Fibroblast of lung (primary cell): ENCODE data around the gene TESK2. TPM values are rescaled to one million over a fixed set of nuclear protein-coding genes. Genes with fewer than 3 reads are reported as not detected.
"Not testable (repeated sequence)": the region's sequence is repeated elsewhere in the genome, so short reads cannot be mapped to it uniquely, and the experiment has no call there.

Source experiments
- DNase-seq, 2 donors: peaks; one replicate each; pipeline versions ENCODE4 v3.0.0 to v3.0.0-alpha.2; 2010; ENCODE audit warnings: low read depth in 2 of 2
- H2AFZ ChIP-seq: 2 replicates; pipeline ENCODE4 v1.5.1; 2012; ENCODE audit warnings: low read length, control low read depth, inconsistent platforms
- H3K27ac ChIP-seq: 2 replicates; pipeline ENCODE4 v1.5.1; 2011; ENCODE audit warnings: low read length, control low read depth; ENCODE audit not compliant: insufficient read depth
- H3K27me3 ChIP-seq: 2 replicates; pipeline ENCODE4 v1.5.1; 2011; ENCODE audit warnings: mild to moderate bottlenecking, low read length; ENCODE audit not compliant: control insufficient read depth, insufficient read depth
- H3K36me3 ChIP-seq: 2 replicates; pipeline ENCODE4 v1.5.1; 2011; ENCODE audit warnings: low read length; ENCODE audit not compliant: control insufficient read depth, insufficient read depth
- H3K4me1 ChIP-seq: 2 replicates; pipeline ENCODE4 v1.5.1; 2011; ENCODE audit warnings: low read length; ENCODE audit not compliant: control insufficient read depth, insufficient read depth; ENCODE audit errors: extremely low read depth
- H3K4me2 ChIP-seq: 2 replicates; pipeline ENCODE4 v1.5.1; 2011; ENCODE audit warnings: low read length, control low read depth; ENCODE audit not compliant: insufficient read depth; ENCODE audit errors: extremely low read depth
- H3K4me3 ChIP-seq, 4 experiments: fragments of 200-600 bp in 1 of 4; sonication (generic) in 1 of 4; replicated peaks in 1 of 4; 2 replicates each; pipeline ENCODE4 v1.5.1; 2011 to 2016; ENCODE audit warnings: low read length in 4 of 4, low read depth in 3 of 4, mild to moderate bottlenecking in 3 of 4, control low read depth in 2 of 4, inconsistent platforms in 1 of 4, mixed read lengths in 1 of 4; ENCODE audit not compliant: insufficient read depth in 1 of 4; ENCODE audit errors: control extremely low read depth in 1 of 4
- H3K79me2 ChIP-seq: 2 replicates; pipeline ENCODE4 v1.5.1; 2012; ENCODE audit warnings: mild to moderate bottlenecking, low read length, inconsistent platforms; ENCODE audit not compliant: control insufficient read depth, insufficient read depth
- H3K9ac ChIP-seq: 2 replicates; pipeline ENCODE4 v1.5.1; 2011; ENCODE audit warnings: mild to moderate bottlenecking, low read length, control low read depth; ENCODE audit not compliant: insufficient read depth
- H3K9me3 ChIP-seq: 2 replicates; pipeline ENCODE4 v1.5.1; 2012; ENCODE audit warnings: low read depth, low read length; ENCODE audit not compliant: control insufficient read depth, insufficient read depth
- H4K20me1 ChIP-seq: 2 replicates; pipeline ENCODE4 v1.5.1; 2011; ENCODE audit warnings: low read length; ENCODE audit not compliant: control insufficient read depth, insufficient read depth; ENCODE audit errors: extremely low read depth
- CTCF ChIP-seq, 2 donors: IDR thresholded peaks in 1 of 2; conservative IDR thresholded peaks in 1 of 2; 1 replicate in 1 of 2; 2 replicates in 1 of 2; pipeline ENCODE4 v1.5.1; 2011 to 2012; ENCODE audit warnings: low read length in 2 of 2, control low read depth in 1 of 2, inconsistent platforms in 1 of 2, low read depth in 1 of 2, mild to moderate bottlenecking in 1 of 2
- EZH2 ChIP-seq: IDR thresholded peaks from 2 replicates; pipeline ENCODE4 v1.5.1; 2012; ENCODE audit warnings: low read length, control low read depth, mild to moderate bottlenecking; ENCODE audit errors: missing control alignments
- polyA plus RNA-seq, 2 donors: library from polyadenylated mRNA; depleted of rRNA in 1 of 2; stranded (reverse) in 1 of 2; unstranded in 1 of 2; fragments of >200 nt; gene quantifications; 2 replicates each; pipeline ENCODE4 v1.2.1, GENCODE V29; 2011 to 2012; ENCODE audit warnings: missing spikeins in 1 of 2
- total RNA-seq: library from RNA; depleted of rRNA; stranded (reverse); fragments of >200 nt; gene quantifications from 2 replicates; pipeline ENCODE4 v1.2.1, GENCODE V29; 2014

TESK2 gene
- total and polyA plus RNA-seq, 2 donors (not counting 1 experiment from before 2014, with no cell fraction given): 1.7 to 4.3 TPM

GRCh38 chr1:45522324-45523104, 31.6 kb upstream of the TESK2 start:
- Histone ChIP-seq H3K9ac (peak overlapping the region; percentile 61), H3K4me3 (peak overlapping the region; percentile 41 to 97 (median 76)), H3K36me3 (no peaks in the 10 kb centered on the region), H3K4me1 (peaks cover 6% of the 10 kb centered on the region), H3K79me2 (peaks cover 36% of the 10 kb centered on the region), H3K4me2 (peak overlapping the region; percentile 86), H2AFZ (peak overlapping the region; percentile 63), H3K27me3 (no peaks in the 10 kb centered on the region), H4K20me1 (peaks cover 2% of the 10 kb centered on the region), H3K27ac (peak overlapping the region; percentile 96), H3K9me3 (no peaks in the 10 kb centered on the region)
- no peak for TF ChIP-seq EZH2
- no peak for TF ChIP-seq CTCF (conservative IDR thresholded peaks at IDR 0.05 in 1 of 2, IDR thresholded peaks at IDR 0.05 in 1 of 2; ENCODE audit: low read depth in 1 of 2, low read length in 2 of 2)
- DNase-seq: peak in 1 of 2 donors; percentile 73

- H3K9ac ChIP-seq: peak within 1 kb of the TSS; percentile 95
- H3K4me2 ChIP-seq: peak within 1 kb of the TSS; percentile 86
- TF ChIP-seq EZH2: no peak
- TF ChIP-seq CTCF (conservative IDR thresholded peaks at IDR 0.05 in 1 of 2, IDR thresholded peaks at IDR 0.05 in 1 of 2; ENCODE audit: low read depth in 1 of 2, low read length in 2 of 2): peak in 1 of 2 donors; percentile 11
- H3K27me3 ChIP-seq: no peaks in the 10 kb centered on the region
- H3K36me3 ChIP-seq: peaks cover 3% of the 10 kb centered on the region
- H3K4me1 ChIP-seq: peaks cover 6% of the 10 kb centered on the region
- H3K79me2 ChIP-seq: peaks cover 41% of the 10 kb centered on the region
- peaks cover 2% of the 10 kb centered on the region for H4K20me1 ChIP-seq
- peak; percentile 90 to 96 for DNase-seq
- no peaks in the 10 kb centered on the region for H3K9me3 ChIP-seq
- H3K4me3 ChIP-seq: peak within 1 kb of the TSS; percentile 96 to 100 (median 97)
- H3K27ac ChIP-seq: peak within 1 kb of the TSS; percentile 96
- peak within 1 kb of the TSS; percentile 63 for H2AFZ ChIP-seq
Observed at GRCh38 chr1:45521413-45522323, 30.7 kb upstream of the TESK2 start, which contains the start of gene PRDX1. Gene PRDX1, minus strand, starts transcription at chr1:45521884. Its CDS starts 2,841 bp downstream, at chr1:45519043.

- H3K4me1 ChIP-seq, DNase-seq, H4K20me1 ChIP-seq, H2AFZ ChIP-seq, H3K9ac ChIP-seq, H3K27ac ChIP-seq, H3K27me3 ChIP-seq, H3K9me3 ChIP-seq, H3K36me3 ChIP-seq: not testable (repeated sequence)
- Histone ChIP-seq H3K79me2 (peaks cover 50% of the 10 kb centered on the region), H3K4me3 (peak overlapping the region in 3 of 4 experiments; percentile 96 to 100 (median 97)), H3K4me2 (peak overlapping the region; percentile 79)
Observed at GRCh38 chr1:45519774-45520173, 28.8 kb upstream of the TESK2 start.
